BLaER1 treated with 17β-estradiol and CSF1 and Interleukin-3, amounts not matched to agents 10 nM and 100 nM (cell line): ENCODE results near the gene CSNK2A2.

Experiments
- H3K27ac ChIP-seq, 11 experiments: shearing (Covaris generic); formaldehyde crosslinking; 2 replicates each; pipeline ENCODE4 v1.8.1; 2022
- H3K27me3 ChIP-seq, 11 experiments: shearing (Covaris generic); formaldehyde crosslinking; 2 replicates each; pipeline ENCODE4 v1.8.1; 2022
- H3K36me3 ChIP-seq, 11 experiments: shearing (Covaris generic); formaldehyde crosslinking; 2 replicates each; pipeline ENCODE4 v1.8.1; 2022
- H3K4me1 ChIP-seq, 10 experiments: shearing (Covaris generic); formaldehyde crosslinking; 2 replicates each; pipeline ENCODE4 v1.8.1; 2022
- H3K4me2 ChIP-seq, 11 experiments: shearing (Covaris generic); formaldehyde crosslinking; 2 replicates each; pipeline ENCODE4 v1.8.1; 2022
- H3K4me3 ChIP-seq, 10 experiments: shearing (Covaris generic); formaldehyde crosslinking; 2 replicates each; pipeline ENCODE4 v1.8.1; 2022
- H3K9ac ChIP-seq, 11 experiments: shearing (Covaris generic); formaldehyde crosslinking; 2 replicates each; pipeline ENCODE4 v1.8.1; 2022
- H3K9me3 ChIP-seq, 11 experiments: shearing (Covaris generic); formaldehyde crosslinking; replicated peaks in 1 of 11; 2 replicates each; pipeline ENCODE4 v1.8.1; 2022
- H4K20me1 ChIP-seq, 11 experiments: shearing (Covaris generic); formaldehyde crosslinking; 2 replicates each; pipeline ENCODE4 v1.8.1; 2022
- Cebpa-rat ChIP-seq, 11 experiments: shearing (Covaris generic); IDR thresholded peaks; 2 replicates each; pipeline ENCODE4 v1.8.1; 2022

Gene CSNK2A2

DNA sequence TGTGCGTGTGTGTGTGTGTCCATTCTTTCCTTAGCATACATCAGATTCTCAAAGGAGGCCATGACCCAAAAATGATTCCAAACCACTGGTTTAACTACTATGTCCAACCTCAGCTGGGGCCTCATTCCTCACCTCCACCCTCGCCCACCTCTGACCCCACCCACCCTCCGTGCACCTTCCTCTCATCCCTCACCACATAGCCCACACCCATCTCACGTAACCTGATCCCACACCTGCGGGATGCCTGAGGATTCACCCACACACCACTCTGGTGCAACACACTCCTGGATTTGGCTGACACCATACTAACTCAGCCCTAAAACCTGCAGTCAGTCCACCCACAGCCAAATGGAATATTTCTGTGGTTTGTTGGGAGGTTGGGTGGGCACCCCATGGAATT lies 3.3 kb upstream of the CSNK2A2 start:
- Histone ChIP-seq H3K4me1 (peaks cover 9 to 15% (median 14%) of the 10 kb centered on the region in 10 experiments), H3K4me2 (no peak overlapping the region), H4K20me1 (peaks cover 3 to 14% (median 12%) of the 10 kb centered on the region in 11 experiments; a peak in 18 of 22 replicates), H3K4me3 (no peak overlapping the region), H3K9me3 (no peaks in the 10 kb centered on the region), H3K27me3 (no peaks in the 10 kb centered on the region), H3K27ac (no peak overlapping the region), H3K9ac (no peak overlapping the region), H3K36me3 (peaks cover 2 to 5% (median 4%) of the 10 kb centered on the region in 11 experiments; a peak in 20 of 22 replicates)
- no peak for TF ChIP-seq Cebpa-rat (IDR thresholded peaks at IDR 0.05)

- H3K4me1 ChIP-seq: peaks cover 16 to 22% (median 19%) of the 10 kb centered on the region in 10 experiments
- no peak overlapping the region for H3K4me2 ChIP-seq
- no peak overlapping the region for H3K9ac ChIP-seq
- peaks cover 11 to 24% (median 22%) of the 10 kb centered on the region in 11 experiments; a peak in 19 of 22 replicates for H4K20me1 ChIP-seq
- H3K4me3 ChIP-seq: no peak overlapping the region
- H3K9me3 ChIP-seq: no peaks in the 10 kb centered on the region
- H3K27ac ChIP-seq: no peak overlapping the region
- no peaks in the 10 kb centered on the region for H3K27me3 ChIP-seq
- TF ChIP-seq Cebpa-rat (IDR thresholded peaks at IDR 0.05): no peak
- peaks cover 11 to 15% (median 14%) of the 10 kb centered on the region in 11 experiments; a peak in 21 of 22 replicates for H3K36me3 ChIP-seq
Observed at GRCh38 chr16:58200004-58200797, 2.3 kb upstream of the CSNK2A2 start.

DNA sequence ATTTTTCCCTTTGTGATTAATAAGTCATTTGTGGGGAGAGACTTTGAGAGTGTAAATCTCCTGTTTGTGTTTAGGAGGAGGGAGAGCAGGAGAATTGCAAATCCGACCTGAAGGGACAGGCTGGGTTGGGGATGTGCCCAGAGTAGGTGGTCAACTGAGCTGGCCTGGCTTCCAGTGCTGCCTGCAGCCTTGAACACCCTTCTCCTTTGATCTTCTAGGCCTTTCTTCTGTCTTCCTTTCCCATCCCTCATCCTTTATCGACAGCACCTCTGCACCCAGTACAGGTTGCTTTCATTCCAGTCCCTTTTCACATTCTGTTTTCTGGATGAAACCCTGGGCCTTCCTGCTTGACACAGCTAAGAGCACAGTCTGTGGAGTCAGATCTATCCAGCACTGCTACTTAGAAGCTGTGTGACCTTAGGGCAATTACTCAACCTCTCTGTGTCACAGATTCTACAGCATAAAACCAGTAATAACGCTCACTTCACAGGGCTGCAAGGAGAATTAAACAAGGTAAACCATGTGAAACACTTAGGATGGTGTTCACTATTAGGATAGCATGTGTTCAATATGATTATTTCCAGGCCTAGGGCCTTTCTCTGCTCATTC lies 1.0 kb upstream of the CSNK2A2 start:
- Histone ChIP-seq H3K4me3 (peak overlapping the region in 2 of 10 experiments; percentile 76 to 86; a peak in 5 of 20 replicates), H3K4me1 (peaks cover 16 to 34% (median 20%) of the 10 kb centered on the region in 10 experiments), H4K20me1 (peaks cover 19 to 37% (median 34%) of the 10 kb centered on the region in 11 experiments; a peak in 20 of 22 replicates), H3K27me3 (no peaks in the 10 kb centered on the region), H3K4me2 (peak overlapping the region; percentile 78 to 94 (median 90); a peak in 20 of 22 replicates), H3K9me3 (no peaks in the 10 kb centered on the region), H3K27ac (no peak overlapping the region), H3K9ac (no peak overlapping the region; a peak in 2 of 22 replicates), H3K36me3 (peaks cover 24 to 28% (median 27%) of the 10 kb centered on the region in 11 experiments)
- no peak for TF ChIP-seq Cebpa-rat (IDR thresholded peaks at IDR 0.05)

GRCh38 chr16:58197314-58198012 lies 443 bp downstream of the CSNK2A2 start:
- peaks cover 19 to 51% (median 48%) of the 10 kb centered on the region in 11 experiments; a peak in 20 of 22 replicates for H4K20me1 ChIP-seq
- no peak for TF ChIP-seq Cebpa-rat (IDR thresholded peaks at IDR 0.05)
- peak overlapping the region; percentile 84 to 94 (median 89) for H3K9ac ChIP-seq
- peaks cover 16 to 36% (median 20%) of the 10 kb centered on the region in 10 experiments for H3K4me1 ChIP-seq
- H3K27me3 ChIP-seq: no peaks in the 10 kb centered on the region
- H3K36me3 ChIP-seq: peaks cover 38 to 42% (median 41%) of the 10 kb centered on the region in 11 experiments
- peak overlapping the region; percentile 73 to 85 (median 78) for H3K27ac ChIP-seq
- peak overlapping the region; percentile 76 to 90 (median 82) for H3K4me3 ChIP-seq
- peak overlapping the region; percentile 85 to 97 (median 94) for H3K4me2 ChIP-seq
- no peaks in the 10 kb centered on the region for H3K9me3 ChIP-seq

DNA sequence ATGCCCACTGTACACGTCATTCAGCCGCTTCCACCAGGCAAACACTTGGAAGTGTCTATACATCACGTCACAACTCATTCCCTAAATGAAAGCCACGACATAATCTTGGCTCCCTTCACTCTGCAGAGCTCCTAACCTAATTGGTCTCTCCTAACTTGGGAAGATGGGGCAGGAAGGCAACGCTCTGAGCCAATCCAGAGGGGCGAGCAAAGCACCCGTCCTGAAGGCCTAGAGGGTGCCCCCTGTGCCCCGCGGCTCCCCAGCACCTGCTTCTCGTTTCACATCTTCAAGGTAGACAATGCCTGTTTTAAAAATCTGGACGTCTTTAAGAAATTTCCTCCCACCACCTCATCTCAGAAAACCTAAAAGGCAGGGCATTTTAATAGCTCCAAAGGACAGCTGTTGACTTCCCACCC lies 1.0 kb downstream of the CSNK2A2 start:
- H3K9ac ChIP-seq: peak overlapping the region; percentile 84 to 94 (median 89)
- TF ChIP-seq Cebpa-rat (IDR thresholded peaks at IDR 0.05): no peak
- H3K4me2 ChIP-seq: peak overlapping the region; percentile 85 to 97 (median 94)
- peaks cover 16 to 36% (median 20%) of the 10 kb centered on the region in 10 experiments for H3K4me1 ChIP-seq
- peak overlapping the region; percentile 76 to 90 (median 82) for H3K4me3 ChIP-seq
- peaks cover 19 to 56% (median 54%) of the 10 kb centered on the region in 11 experiments; a peak in 20 of 22 replicates for H4K20me1 ChIP-seq
- peak overlapping the region; percentile 73 to 85 (median 78) for H3K27ac ChIP-seq
- no peaks in the 10 kb centered on the region for H3K9me3 ChIP-seq
- H3K27me3 ChIP-seq: no peaks in the 10 kb centered on the region
- H3K36me3 ChIP-seq: peaks cover 44 to 48% (median 47%) of the 10 kb centered on the region in 11 experiments

- no peaks in the 10 kb centered on the region for H3K27me3 ChIP-seq
- no peak overlapping the region for H3K27ac ChIP-seq
- H3K4me1 ChIP-seq: peaks cover 16 to 36% (median 20%) of the 10 kb centered on the region in 10 experiments
- peaks cover 27 to 68% (median 65%) of the 10 kb centered on the region in 11 experiments; a peak in 20 of 22 replicates for H4K20me1 ChIP-seq
- TF ChIP-seq Cebpa-rat (IDR thresholded peaks at IDR 0.05): no peak
- H3K9ac ChIP-seq: peak overlapping the region in 8 of 11 experiments; percentile 85 to 94 (median 90); a peak in 7 of 22 replicates
- peak overlapping the region in 8 of 11 experiments; percentile 85 to 97 (median 94); a peak in 11 of 22 replicates for H3K4me2 ChIP-seq
- peak overlapping the region in 3 of 10 experiments; percentile 76 to 90 (median 88); a peak in 4 of 20 replicates for H3K4me3 ChIP-seq
- no peaks in the 10 kb centered on the region for H3K9me3 ChIP-seq
- H3K36me3 ChIP-seq: peaks cover 55 to 59% (median 58%) of the 10 kb centered on the region in 11 experiments
Observed at GRCh38 chr16:58195771-58196170, 2.1 kb downstream of the CSNK2A2 start.

GRCh38 chr16:58195344-58195743 lies 2.6 kb downstream of the CSNK2A2 start:
- Histone ChIP-seq H3K27me3 (no peaks in the 10 kb centered on the region), H3K4me3 (no peak overlapping the region), H3K4me2 (peak overlapping the region in 2 of 11 experiments; percentile 14 to 94; a peak in 3 of 22 replicates), H3K4me1 (peaks cover 16 to 36% (median 20%) of the 10 kb centered on the region in 10 experiments), H3K9ac (peak overlapping the region in 1 of 11 experiments; percentile 94; a peak in 1 of 22 replicates), H3K9me3 (no peaks in the 10 kb centered on the region), H4K20me1 (peaks cover 31 to 72% (median 69%) of the 10 kb centered on the region in 11 experiments; a peak in 20 of 22 replicates), H3K36me3 (peaks cover 60 to 63% (median 62%) of the 10 kb centered on the region in 11 experiments), H3K27ac (no peak overlapping the region)
- no peak for TF ChIP-seq Cebpa-rat (IDR thresholded peaks at IDR 0.05)

DNA sequence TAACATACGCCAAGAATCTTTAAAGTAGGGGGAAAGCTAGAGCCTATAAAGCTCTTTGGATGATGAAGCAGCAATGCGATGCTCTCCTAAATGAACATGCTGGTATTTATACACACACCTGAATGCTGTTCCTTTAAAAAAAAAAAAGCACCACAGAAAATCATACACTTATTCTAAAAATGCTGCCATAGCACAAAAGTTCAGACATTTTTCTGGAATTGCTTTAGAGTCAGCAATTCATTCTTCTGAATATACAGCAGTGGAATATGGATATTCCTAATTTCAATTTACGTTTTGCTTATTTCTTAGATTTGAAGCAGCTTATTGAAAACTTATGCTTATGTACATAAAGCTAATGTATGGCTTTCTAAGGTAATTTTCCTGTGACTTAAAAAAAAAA lies 3.1 kb downstream of the CSNK2A2 start:
- no peak for TF ChIP-seq Cebpa-rat (IDR thresholded peaks at IDR 0.05)
- peaks cover 65 to 69% (median 68%) of the 10 kb centered on the region in 11 experiments for H3K36me3 ChIP-seq
- no peak overlapping the region for H3K9ac ChIP-seq
- H3K27ac ChIP-seq: no peak overlapping the region
- H3K4me1 ChIP-seq: peaks cover 16 to 36% (median 20%) of the 10 kb centered on the region in 10 experiments
- no peaks in the 10 kb centered on the region for H3K9me3 ChIP-seq
- no peak overlapping the region for H3K4me3 ChIP-seq
- H3K4me2 ChIP-seq: peak overlapping the region in 2 of 11 experiments; percentile 17 to 94; a peak in 3 of 22 replicates
- peaks cover 35 to 78% (median 74%) of the 10 kb centered on the region in 11 experiments; a peak in 20 of 22 replicates for H4K20me1 ChIP-seq
- H3K27me3 ChIP-seq: no peaks in the 10 kb centered on the region
